NOMO-1 treated with DMSO at 0.1 percent for 48 hours (cell line): ENCODE results near the gene TOPBP1.
"Not testable (repeated sequence)": the region's sequence is repeated elsewhere in the genome, so short reads cannot be mapped to it uniquely, and the experiment has no call there.

Experiments used
- DNase-seq: peaks from one replicate; lab custom pipeline; 2025; ENCODE audit not compliant: unreplicated experiment; lab: John Stamatoyannopoulos, UW

TOPBP1 gene

DNA sequence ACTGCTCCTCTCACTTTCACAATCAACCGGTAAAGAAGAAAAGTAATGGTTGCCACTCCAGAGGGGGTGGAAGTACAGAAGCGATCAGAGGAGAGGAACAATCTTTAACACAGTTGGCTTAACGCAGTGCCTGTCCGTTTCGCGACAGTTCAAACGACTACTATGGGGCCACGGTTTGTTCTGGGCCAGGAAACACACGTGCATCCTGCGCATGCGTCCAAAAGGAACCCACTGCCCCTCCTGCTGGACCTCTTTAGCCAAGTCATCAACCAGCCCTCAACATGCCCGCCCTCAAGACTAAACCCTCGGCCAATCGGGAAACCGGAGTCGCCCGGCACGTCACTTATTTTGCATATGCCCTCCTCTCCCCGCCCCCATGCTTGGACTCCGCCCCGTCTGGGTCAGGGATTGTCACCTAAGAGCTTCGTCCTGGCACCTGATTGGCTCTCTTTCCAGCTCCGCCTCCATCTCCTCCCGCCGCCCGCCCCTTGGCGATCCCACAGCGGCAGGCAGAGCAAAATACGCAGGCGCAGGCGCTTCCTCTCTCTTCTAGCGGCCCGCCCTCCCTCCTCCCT lies 88.6 kb downstream of the TOPBP1 start:
- no peak for DNase-seq

DNA sequence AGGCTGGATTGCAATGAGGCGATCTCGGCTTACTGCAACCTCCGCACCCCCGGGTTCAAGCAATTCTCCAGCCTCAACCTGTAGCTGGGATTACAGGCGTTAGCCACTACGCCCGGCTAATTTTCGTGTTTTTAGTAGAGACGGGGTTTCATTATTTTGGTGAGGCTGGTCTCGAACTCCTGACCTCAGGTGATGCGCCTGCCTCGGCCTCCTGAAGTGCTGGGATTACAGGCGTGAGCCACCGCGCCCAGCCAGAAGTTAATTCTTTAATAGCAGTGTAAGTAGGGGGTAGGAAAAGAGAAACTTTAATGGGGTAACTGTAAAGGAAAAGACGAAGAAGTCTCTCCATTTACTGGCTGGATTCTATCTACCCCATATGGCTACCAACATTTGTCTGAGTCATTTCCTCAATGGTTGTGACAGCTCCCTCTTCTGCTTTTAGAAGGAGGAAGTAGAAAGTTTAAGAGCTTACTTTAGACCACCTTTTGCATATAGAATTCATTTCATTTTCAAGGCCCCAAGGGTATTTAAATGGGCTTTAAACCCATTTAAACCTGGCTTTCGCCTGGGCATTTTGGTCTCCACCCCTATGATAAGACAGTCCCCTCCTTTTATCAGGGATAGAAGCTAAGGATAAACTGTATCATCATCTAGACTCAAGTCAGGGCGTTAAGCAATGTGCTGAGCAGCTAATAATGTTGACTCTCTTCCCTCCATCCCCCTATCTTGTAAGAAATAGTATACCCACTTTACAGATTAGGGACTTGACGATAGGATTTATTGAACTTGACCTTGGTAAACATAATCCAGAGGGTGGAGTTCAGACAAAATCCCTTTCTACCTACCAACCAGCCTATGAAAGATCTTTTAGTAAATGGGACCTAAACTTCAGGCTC lies 89.3 kb downstream of the TOPBP1 start:
- no peak for DNase-seq

DNA sequence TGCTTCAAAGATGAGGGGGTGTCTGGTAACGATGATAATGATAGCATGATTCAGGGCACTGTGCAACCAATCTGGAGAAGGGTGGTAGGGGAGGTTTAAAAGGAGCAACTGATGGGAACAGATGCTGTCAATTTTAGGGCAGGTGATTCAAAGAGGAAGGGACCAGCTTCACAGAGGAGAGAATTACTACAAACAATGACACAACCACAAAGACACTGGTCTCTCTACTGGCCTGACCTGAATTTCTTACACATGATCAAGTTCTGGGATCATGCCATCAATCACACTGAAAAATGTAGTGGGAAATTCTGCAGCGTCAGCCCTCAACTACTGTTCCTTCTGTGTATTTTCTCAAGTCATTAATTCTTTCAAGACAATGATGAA lies 90.8 kb downstream of the TOPBP1 start:
- DNase-seq, result no peak

DNA sequence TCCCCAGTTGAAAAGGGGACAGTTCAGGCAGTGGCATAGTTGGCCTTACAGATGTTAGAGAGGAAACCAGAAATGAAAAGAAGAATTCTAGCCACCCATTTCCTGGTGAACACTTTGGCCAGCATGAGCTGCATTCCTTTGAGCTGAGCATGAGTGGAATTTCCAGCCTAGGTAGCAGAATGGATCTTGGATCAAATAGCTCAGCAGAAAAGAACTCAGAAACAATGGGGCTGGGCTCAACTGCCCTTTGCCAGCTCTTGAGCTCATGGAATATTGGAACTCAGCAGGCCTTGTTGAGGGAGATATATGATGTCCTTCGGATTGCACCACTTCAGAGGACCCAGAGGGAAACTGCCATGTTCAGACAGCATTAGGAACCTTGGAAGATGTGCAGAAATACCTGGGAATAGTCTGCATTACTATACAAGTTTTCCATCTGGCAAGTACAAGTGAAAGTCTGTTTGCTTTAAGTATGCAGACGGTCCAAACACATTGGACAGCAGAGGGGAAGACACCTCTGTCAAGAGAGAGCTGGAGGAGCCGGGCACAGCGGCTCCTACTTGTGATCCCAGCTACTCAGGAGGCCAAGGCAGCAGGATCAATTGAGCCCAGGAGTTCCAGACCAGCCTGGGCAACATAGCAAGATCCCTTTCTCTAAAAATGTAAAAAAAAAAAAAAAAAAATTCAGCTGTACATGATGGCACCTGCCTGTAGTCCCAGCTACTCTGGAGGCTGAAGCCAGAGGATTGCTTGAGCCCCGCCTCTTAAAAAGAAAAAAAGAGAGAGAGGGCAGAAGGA lies 91.4 kb downstream of the TOPBP1 start:
- DNase-seq, result no peak

DNA sequence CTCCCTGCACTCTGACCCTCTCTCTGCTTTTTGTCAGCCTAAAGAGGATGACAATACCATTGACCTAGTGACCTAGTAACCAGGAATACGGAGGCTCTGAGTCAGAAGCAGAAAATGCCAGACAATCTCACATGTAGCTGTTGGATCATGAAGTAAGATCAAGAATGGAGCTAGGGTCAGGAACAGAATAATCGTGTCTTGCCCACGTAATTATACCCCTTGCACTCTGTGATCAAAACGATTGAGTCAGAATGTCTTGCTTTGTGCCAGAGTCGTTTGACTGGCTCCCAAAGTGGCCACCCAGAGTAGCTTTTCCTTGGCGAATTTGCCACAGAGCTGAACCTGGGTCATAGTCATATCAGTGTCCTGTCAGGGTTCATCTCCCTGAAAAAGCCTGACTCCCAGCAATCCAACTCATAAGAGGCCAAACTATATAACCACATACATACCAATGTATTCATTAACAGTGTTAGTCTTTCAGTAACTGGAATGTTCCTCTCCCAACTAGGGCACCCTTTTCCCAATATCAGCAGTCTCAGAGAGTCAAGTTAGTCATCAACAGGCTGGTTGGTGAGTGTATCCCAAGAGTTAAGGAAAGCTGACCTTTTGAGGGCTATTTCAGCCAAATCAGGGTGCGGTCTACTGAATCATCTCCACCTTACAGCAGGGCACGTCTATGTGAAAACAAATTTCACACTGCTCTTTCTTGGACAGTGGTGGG lies 93.3 kb downstream of the TOPBP1 start:
- DNase-seq, result no peak

DNA sequence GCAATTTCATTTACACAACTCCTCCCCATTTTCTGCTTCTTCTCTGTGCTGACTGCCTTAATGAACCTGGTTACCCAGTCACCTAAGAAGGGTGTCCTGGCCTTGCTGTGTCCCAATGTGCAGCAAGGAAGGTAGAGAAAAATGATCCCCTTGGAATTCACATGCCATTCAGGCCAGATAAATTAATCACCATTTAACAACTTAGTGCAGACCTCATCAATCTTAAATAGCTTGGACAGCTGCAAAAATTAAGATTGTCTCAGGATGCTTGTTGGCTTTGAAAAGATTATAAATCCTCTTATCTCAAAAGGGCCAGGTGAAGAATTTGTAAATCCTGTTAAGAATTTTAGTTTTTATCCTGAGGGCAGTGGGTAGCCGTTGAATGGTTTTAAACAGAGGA lies 97.9 kb downstream of the TOPBP1 start:
- DNase-seq, result no peak

DNA sequence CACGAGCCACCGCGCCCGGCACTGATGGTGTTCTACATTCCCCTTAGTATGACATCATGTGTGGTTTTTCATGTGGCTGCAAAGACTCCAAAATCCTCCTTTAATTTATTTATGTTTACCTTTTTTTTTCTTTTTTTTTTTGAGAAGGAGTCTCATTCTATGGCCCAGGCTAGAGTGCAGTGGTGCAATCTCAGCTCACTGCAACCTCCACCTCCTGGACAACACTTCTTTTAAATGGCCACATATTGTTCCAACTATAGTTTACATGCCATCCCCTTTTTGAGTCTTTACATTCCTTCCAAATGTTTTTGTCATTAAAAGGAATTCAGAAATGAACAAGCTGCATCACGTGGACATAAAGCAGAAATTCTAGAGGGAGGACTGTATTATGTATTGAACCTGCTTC lies 98.6 kb downstream of the TOPBP1 start:
- DNase-seq, result no peak

DNA sequence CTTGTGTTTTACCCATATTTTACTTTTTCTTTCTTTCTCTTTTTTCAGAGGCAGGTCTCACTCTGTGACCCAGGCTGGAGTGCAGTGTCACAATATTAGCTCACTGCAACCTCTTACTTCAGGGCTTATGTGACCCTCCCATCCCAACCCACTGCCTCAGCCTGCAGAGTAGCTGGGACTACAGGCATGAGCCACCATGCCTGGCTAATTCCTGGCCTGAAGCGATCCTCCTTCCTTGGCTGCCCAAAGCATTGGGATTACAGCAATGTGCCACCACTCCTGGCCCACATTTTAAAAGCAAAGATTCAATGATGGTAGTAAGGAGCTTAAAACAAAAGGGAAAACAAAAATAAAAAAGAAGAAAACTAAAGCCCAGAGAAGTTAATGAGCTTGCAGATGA lies 99.4 kb downstream of the TOPBP1 start:
- no peak for DNase-seq

DNA sequence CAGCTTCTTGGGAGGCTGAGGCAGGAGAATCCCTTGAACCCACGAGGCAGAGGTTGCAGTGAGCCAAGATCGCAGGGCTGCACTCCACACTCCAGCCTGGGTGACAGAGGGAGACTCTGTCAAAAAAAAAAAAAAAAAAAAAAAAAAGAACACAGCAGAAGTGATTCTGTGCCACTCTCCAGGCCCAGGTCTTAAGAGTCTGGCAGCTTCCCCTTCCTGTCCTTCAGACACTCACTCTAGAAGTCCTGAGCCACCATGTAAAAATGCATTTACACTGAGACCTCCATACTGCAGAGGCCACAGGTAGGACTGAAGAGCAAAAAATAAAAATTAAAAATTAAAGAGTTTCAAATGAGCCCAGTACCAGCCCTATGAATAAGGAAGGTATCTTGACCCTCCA lies 100.1 kb downstream of the TOPBP1 start:
- DNase-seq, result no peak

DNA sequence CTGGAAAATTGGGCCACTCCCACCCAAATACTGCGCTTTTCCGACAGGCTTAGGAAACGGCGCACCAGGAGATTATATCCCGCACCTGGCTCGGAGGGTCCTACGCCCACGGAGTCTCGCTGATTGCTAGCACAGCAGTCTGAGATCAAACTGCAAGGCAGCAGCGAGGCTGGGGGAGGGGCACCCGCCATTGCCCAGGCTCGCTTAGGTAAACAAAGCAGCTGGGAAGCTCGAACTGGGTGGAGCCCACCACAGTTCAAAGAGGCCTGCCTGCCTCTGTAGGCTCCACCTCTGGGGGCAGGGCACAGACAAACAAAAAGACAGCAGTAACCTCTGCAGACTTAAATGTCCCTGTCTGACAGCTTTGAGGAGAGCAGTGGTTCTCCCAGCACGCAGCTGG lies 110.2 kb downstream of the TOPBP1 start:
- DNase-seq, result not testable (repeated sequence)
